Neural progenitor cell (in vitro differentiated cells): Measurements from ENCODE around the gene RPTOR. TPM values are rescaled to one million over a fixed set of nuclear protein-coding genes. Genes with fewer than 3 reads are reported as not detected.

Experiments used
- DNase-seq: peaks from one replicate; pipeline ENCODE4 v3.0.0-alpha.2; 2016; ENCODE audit warnings: low spot score
- H2AFZ ChIP-seq: fragments of 200-600 bp; sonication (generic); replicated peaks from 2 replicates; pipeline ENCODE4 v1.6.1; 2016; ENCODE audit warnings: antibody characterized with exemption
- H3F3A ChIP-seq: fragments of 200-600 bp; sonication (generic); 2 replicates; pipeline ENCODE4 v1.6.1; 2016; ENCODE audit warnings: antibody characterized with exemption, low read depth
- H3K27ac ChIP-seq: fragments of 200-600 bp; sonication (generic); 2 replicates; pipeline ENCODE4 v1.5.1; 2016; ENCODE audit warnings: mild to moderate bottlenecking
- H3K27me3 ChIP-seq: fragments of 200-600 bp; sonication (generic); 2 replicates; pipeline ENCODE4 v1.6.1; 2016; ENCODE audit warnings: mild to moderate bottlenecking, moderate library complexity
- H3K36me3 ChIP-seq: fragments of 200-600 bp; sonication (generic); 2 replicates; pipeline ENCODE4 v1.5.1; 2016
- H3K4me1 ChIP-seq: fragments of 200-600 bp; sonication (generic); 2 replicates; pipeline ENCODE4 v1.6.1; 2016; ENCODE audit warnings: mixed run types
- H3K4me2 ChIP-seq: fragments of 200-600 bp; sonication (generic); 2 replicates; pipeline ENCODE4 v1.6.1; 2016
- H3K4me3 ChIP-seq: fragments of 200-600 bp; sonication (generic); 2 replicates; pipeline ENCODE4 v1.5.1; 2016
- H3K79me2 ChIP-seq: fragments of 200-600 bp; sonication (generic); 2 replicates; pipeline ENCODE4 v1.6.1; 2016; ENCODE audit warnings: low read depth
- H3K9ac ChIP-seq: fragments of 200-600 bp; sonication (generic); 2 replicates; pipeline ENCODE4 v1.6.1; 2016
- H3K9me3 ChIP-seq: fragments of 200-600 bp; sonication (generic); 2 replicates; pipeline ENCODE4 v1.5.1; 2016; ENCODE audit warnings: low read depth
- H4K20me1 ChIP-seq: fragments of 200-600 bp; sonication (generic); 2 replicates; pipeline ENCODE4 v1.6.1; 2016; ENCODE audit warnings: low read depth
- H3K27ac Mint-ChIP-seq: 3 replicates; pipeline ENCODE4 v1.8.0; 2021; ENCODE audit warnings: mixed read lengths
- H3K27me3 Mint-ChIP-seq: 2 replicates; pipeline ENCODE4 v1.8.0; 2022; ENCODE audit warnings: low read depth, mild to moderate bottlenecking, inconsistent platforms, moderate library complexity, mixed read lengths; ENCODE audit not compliant: insufficient read depth
- H3K36me3 Mint-ChIP-seq: 3 replicates; pipeline ENCODE4 v1.8.0; 2021; ENCODE audit warnings: mixed read lengths
- H3K4me1 Mint-ChIP-seq: 3 replicates; pipeline ENCODE4 v1.8.0; 2021; ENCODE audit warnings: mixed read lengths
- H3K4me3 Mint-ChIP-seq: 3 replicates; pipeline ENCODE4 v1.8.0; 2021; ENCODE audit warnings: mild to moderate bottlenecking, moderate library complexity, mixed read lengths
- H3K9me3 Mint-ChIP-seq: 3 replicates; pipeline ENCODE4 v1.8.0; 2020; ENCODE audit warnings: mixed read lengths
- EZH2 ChIP-seq: fragments of 200-600 bp; sonication (generic); IDR thresholded peaks from 2 replicates; pipeline ENCODE4 v1.6.1; 2017; ENCODE audit warnings: antibody characterized with exemption, mild to moderate bottlenecking, moderate library complexity
- EZH2phosphoT487 ChIP-seq: fragments of 200-600 bp; sonication (generic); IDR thresholded peaks from 2 replicates; pipeline ENCODE4 v1.6.1; 2017; ENCODE audit warnings: antibody characterized with exemption
- total RNA-seq: library from RNA; depleted of rRNA; stranded (reverse); fragments of >200 nt; gene quantifications from 2 replicates; pipeline ENCODE4 v1.2.3, GENCODE V29; 2015; ENCODE audit warnings: low replicate concordance
- TF ChIP-seq, protein P1 (sequence below): fragments of 200-600 bp; sonication (generic); IDR thresholded peaks from 2 replicates; pipeline ENCODE4 v1.5.1; 2017; ENCODE audit warnings: antibody characterized with exemption, mild to moderate bottlenecking

Gene RPTOR
- total RNA-seq, 1 donor from 2014 or later, result 7.4 TPM

DNA sequence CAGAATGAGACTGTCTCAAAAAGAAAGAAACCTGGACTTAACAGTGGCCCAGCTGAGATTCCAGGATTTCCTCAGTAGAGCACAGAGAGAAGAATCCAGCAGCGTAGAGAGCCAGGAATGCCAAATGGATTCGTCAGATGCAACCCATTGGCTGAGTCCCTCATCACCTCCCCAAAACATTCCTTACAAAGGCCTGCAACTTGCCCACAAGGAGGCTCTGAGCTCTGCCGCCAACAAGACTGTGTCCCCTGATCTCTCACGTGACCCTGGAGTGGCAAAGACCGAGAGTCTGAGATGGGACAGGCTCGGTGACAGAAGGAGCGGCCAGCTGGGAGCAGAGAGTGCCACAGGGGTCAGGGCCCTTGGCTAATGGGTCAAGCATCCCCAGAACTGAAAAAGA is 440.1 kb downstream of the RPTOR start:
- H3K9me3 Mint-ChIP-seq, result no peaks in the 10 kb centered on the region
- Histone ChIP-seq H2AFZ (no peak overlapping the region), H3K4me3 (no peak overlapping the region), H3K9ac (no peak overlapping the region), H4K20me1 (no peaks in the 10 kb centered on the region), H3K4me1 (no peaks in the 10 kb centered on the region), H3K27me3 (peaks cover 36% of the 10 kb centered on the region), H3K27ac (no peak overlapping the region), H3K79me2 (no peaks in the 10 kb centered on the region), H3K9me3 (no peaks in the 10 kb centered on the region), H3K4me2 (no peak overlapping the region), H3K36me3 (no peaks in the 10 kb centered on the region), H3F3A (no peaks in the 10 kb centered on the region)
- TF ChIP-seq, protein P1, sequence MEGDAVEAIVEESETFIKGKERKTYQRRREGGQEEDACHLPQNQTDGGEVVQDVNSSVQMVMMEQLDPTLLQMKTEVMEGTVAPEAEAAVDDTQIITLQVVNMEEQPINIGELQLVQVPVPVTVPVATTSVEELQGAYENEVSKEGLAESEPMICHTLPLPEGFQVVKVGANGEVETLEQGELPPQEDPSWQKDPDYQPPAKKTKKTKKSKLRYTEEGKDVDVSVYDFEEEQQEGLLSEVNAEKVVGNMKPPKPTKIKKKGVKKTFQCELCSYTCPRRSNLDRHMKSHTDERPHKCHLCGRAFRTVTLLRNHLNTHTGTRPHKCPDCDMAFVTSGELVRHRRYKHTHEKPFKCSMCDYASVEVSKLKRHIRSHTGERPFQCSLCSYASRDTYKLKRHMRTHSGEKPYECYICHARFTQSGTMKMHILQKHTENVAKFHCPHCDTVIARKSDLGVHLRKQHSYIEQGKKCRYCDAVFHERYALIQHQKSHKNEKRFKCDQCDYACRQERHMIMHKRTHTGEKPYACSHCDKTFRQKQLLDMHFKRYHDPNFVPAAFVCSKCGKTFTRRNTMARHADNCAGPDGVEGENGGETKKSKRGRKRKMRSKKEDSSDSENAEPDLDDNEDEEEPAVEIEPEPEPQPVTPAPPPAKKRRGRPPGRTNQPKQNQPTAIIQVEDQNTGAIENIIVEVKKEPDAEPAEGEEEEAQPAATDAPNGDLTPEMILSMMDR, result peak; percentile 18
- TF ChIP-seq EZH2 (no peak), EZH2phosphoT487 (no peak)
- H3K27me3 Mint-ChIP-seq, result peaks cover 22% of the 10 kb centered on the region
- no peak overlapping the region for H3K4me3 Mint-ChIP-seq
- peaks cover 17% of the 10 kb centered on the region for H3K4me1 Mint-ChIP-seq
- peak; percentile 74 for DNase-seq
- no peaks in the 10 kb centered on the region for H3K36me3 Mint-ChIP-seq
- no peak overlapping the region for H3K27ac Mint-ChIP-seq

DNA sequence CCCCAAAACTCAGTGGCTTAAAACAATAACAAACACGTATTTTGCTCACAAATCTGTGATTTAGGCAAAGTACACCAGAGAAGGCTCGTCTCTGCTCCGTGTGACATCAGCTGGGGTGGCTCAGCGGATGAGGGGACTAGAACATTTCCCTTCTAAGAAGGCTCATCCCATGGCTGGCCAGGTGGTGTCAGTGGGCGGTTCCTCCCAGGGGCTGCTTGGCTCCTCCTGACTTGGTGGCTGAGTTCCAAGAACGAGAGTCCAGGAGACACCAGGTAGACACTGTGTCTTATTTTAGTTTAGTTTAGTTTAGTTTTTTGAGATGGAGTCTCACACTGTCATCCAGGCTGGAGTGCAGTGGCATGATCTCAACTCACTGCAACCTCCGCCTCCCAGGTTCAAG is 441.4 kb downstream of the RPTOR start:
- H3F3A ChIP-seq, result no peaks in the 10 kb centered on the region

DNA sequence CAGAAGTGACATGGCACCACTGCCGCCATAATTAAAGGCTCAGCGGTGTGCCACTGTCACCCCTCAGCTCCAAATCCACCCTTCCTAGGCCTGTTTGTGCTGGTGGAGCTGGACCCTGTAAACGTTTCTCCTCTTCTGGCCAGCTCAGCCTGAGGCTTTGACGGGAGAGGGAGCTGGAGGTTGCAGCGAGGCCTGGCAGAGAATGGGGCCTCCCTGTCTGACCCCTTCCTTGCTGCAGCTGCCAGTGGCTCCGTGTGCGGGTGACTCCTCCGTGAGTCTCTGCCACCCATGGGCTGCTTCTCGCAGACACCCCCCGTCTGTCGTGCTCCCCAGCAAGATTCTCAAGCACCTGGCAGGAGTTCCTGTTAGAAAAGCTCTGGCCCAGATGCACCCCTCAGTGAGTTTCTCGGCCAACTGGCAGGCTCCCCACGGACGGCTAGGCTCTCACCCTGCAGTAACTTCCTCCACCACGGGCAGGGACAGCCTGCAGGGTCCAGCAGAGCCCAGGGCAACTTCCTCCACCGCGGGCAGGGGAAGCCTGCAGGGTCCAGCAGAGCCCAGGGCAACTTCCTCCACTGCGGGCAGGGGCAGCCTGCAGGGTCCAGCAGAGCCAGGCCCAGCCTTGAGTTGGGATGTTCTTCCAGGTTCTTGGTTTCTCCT is 442.3 kb downstream of the RPTOR start:
- no peaks in the 10 kb centered on the region for H4K20me1 ChIP-seq
- no peaks in the 10 kb centered on the region for H3K36me3 ChIP-seq
- H2AFZ ChIP-seq, result no peak overlapping the region
- no peaks in the 10 kb centered on the region for H3K4me1 ChIP-seq
- peaks cover 45% of the 10 kb centered on the region for H3K27me3 ChIP-seq
- no peak overlapping the region for H3K9ac ChIP-seq
- Mint-ChIP-seq H3K36me3 (no peaks in the 10 kb centered on the region), H3K27me3 (peaks cover 18% of the 10 kb centered on the region), H3K9me3 (no peaks in the 10 kb centered on the region), H3K27ac (no peak overlapping the region), H3K4me1 (peaks cover 13% of the 10 kb centered on the region), H3K4me3 (no peak overlapping the region)
- TF ChIP-seq EZH2 (no peak), EZH2phosphoT487 (no peak)
- TF ChIP-seq, protein P1, result no peak
- no peak for DNase-seq
- H3K4me2 ChIP-seq, result no peak overlapping the region
- no peak overlapping the region for H3K27ac ChIP-seq
- no peaks in the 10 kb centered on the region for H3F3A ChIP-seq
- no peaks in the 10 kb centered on the region for H3K79me2 ChIP-seq
- no peaks in the 10 kb centered on the region for H3K9me3 ChIP-seq
- H3K4me3 ChIP-seq, result no peak overlapping the region

More for the DNA sequence above, 441.4 kb downstream of the RPTOR start:
- DNase-seq, result no peak
- no peak overlapping the region for H3K27ac Mint-ChIP-seq
- no peak overlapping the region for H3K4me3 Mint-ChIP-seq
- Histone ChIP-seq H3K4me3 (no peak overlapping the region), H3K9ac (no peak overlapping the region), H3K36me3 (no peaks in the 10 kb centered on the region), H3K27ac (no peak overlapping the region), H3K4me1 (no peaks in the 10 kb centered on the region), H4K20me1 (no peaks in the 10 kb centered on the region), H3K4me2 (no peak overlapping the region), H2AFZ (no peak overlapping the region), H3K27me3 (peaks cover 45% of the 10 kb centered on the region), H3K79me2 (no peaks in the 10 kb centered on the region), H3K9me3 (no peaks in the 10 kb centered on the region)
- TF ChIP-seq, protein P1, result no peak
- no peak for TF ChIP-seq EZH2
- no peak for TF ChIP-seq EZH2phosphoT487
- H3K36me3 Mint-ChIP-seq, result no peaks in the 10 kb centered on the region
- H3K4me1 Mint-ChIP-seq, result peaks cover 13% of the 10 kb centered on the region
- H3K27me3 Mint-ChIP-seq, result peaks cover 18% of the 10 kb centered on the region
- no peaks in the 10 kb centered on the region for H3K9me3 Mint-ChIP-seq
